Caco-2 (cell line): ENCODE results near the gene FRMD7. TPM values are rescaled to one million over a fixed set of nuclear protein-coding genes. Genes with fewer than 3 reads are reported as not detected.

ENCODE experiments used
- BruUV-seq: library from RNA; stranded (reverse); fragments of 400-500 nt; replicated peaks from 2 replicates; lab custom pipeline; 2021; lab: Mats Ljungman, UMichigan
- CTCF ChIA-PET: fragments of 300-600 bp; sonication (Branson Sonifier 250); formaldehyde crosslinking; loops from one replicate; lab custom pipeline; 2022; ENCODE audit warnings: antibody characterized with exemption; lab: Charles Lee
- POLR2A ChIA-PET: fragments of 300-600 bp; sonication (Branson Sonifier 250); formaldehyde crosslinking; loops from one replicate; lab custom pipeline; 2022; ENCODE audit warnings: antibody characterized with exemption; lab: Charles Lee
- DNase-seq, 2 experiments: peaks; one replicate each; pipeline versions ENCODE4 v3.0.0 to v3.0.0-alpha.2; 2020 to 2022
- H3K27me3 ChIP-seq: replicated peaks from 2 replicates; pipeline ENCODE4 v1.6.0; 2011; ENCODE audit warnings: low read length; ENCODE audit not compliant: control insufficient read depth, insufficient read depth
- H3K36me3 ChIP-seq: 2 replicates; pipeline ENCODE4 v1.5.1; 2011; ENCODE audit warnings: low read length; ENCODE audit not compliant: control insufficient read depth, insufficient read depth
- H3K4me1 ChIP-seq: fragments of 250-450 bp; sonication (Bioruptor Pico); 2 replicates; pipeline ENCODE4 v1.5.1; 2020; ENCODE audit warnings: mild to moderate bottlenecking
- H3K4me3 ChIP-seq: 2 replicates; pipeline ENCODE4 v1.5.1; 2011; ENCODE audit warnings: low read depth, mild to moderate bottlenecking, control low read depth, low read length
- H3K9me3 ChIP-seq: fragments of 250-450 bp; sonication (Bioruptor Pico); 2 replicates; pipeline ENCODE4 v1.5.1; 2020; ENCODE audit warnings: mild to moderate bottlenecking, moderate library complexity
- H3K27ac Mint-ChIP-seq: one replicate; pipeline ENCODE4 v1.8.0; 2022; ENCODE audit warnings: mixed read lengths; ENCODE audit not compliant: unreplicated experiment
- H3K27me3 Mint-ChIP-seq: one replicate; pipeline ENCODE4 v1.8.0; 2022; ENCODE audit warnings: mixed read lengths; ENCODE audit not compliant: insufficient read depth, unreplicated experiment
- H3K36me3 Mint-ChIP-seq: one replicate; pipeline ENCODE4 v1.8.0; 2022; ENCODE audit warnings: mild to moderate bottlenecking, mixed read lengths; ENCODE audit not compliant: insufficient read depth, unreplicated experiment
- H3K4me1 Mint-ChIP-seq: one replicate; pipeline ENCODE4 v1.8.0; 2022; ENCODE audit warnings: low read depth, mixed read lengths; ENCODE audit not compliant: unreplicated experiment
- H3K4me3 Mint-ChIP-seq: one replicate; pipeline ENCODE4 v1.8.0; 2022; ENCODE audit warnings: mild to moderate bottlenecking, moderate library complexity, mixed read lengths; ENCODE audit not compliant: unreplicated experiment
- H3K9me3 Mint-ChIP-seq: one replicate; pipeline ENCODE4 v1.8.0; 2022; ENCODE audit warnings: mixed read lengths; ENCODE audit not compliant: unreplicated experiment
- CTCF ChIP-seq, 2 experiments: fragments of 200-600 bp in 1 of 2; IDR thresholded peaks; 1 replicate in 1 of 2; 2 replicates in 1 of 2; pipeline versions ENCODE4 v1.5.1 to v1.8.0; 2011 to 2022; ENCODE audit warnings: antibody characterized with exemption in 1 of 2, control low read depth in 1 of 2, inconsistent platforms in 1 of 2, low read depth in 1 of 2, low read length in 1 of 2, mild to moderate bottlenecking in 1 of 2, moderate library complexity in 1 of 2; ENCODE audit not compliant: insufficient read depth in 1 of 2, severe bottlenecking in 1 of 2, unreplicated experiment in 1 of 2
- intact Hi-C: fragments of 100-400 bp; cut with micrococcal nuclease; formaldehyde crosslinking; loops from one replicate; pipeline ENCODE4 v1.10.0; 2022; ENCODE audit not compliant: unreplicated experiment
- total RNA-seq: library from RNA; stranded (reverse); gene quantifications from 2 replicates; pipeline ENCODE4 v1.2.3, GENCODE V29; 2022

FRMD7 gene
- total RNA-seq, 1 experiment from 2014 or later, result not detected

- no peaks in the 10 kb centered on the region for H3K36me3 ChIP-seq
- no peak overlapping the region for H3K4me3 Mint-ChIP-seq
- peaks cover 7% of the 10 kb centered on the region for H3K4me1 Mint-ChIP-seq
- no peaks in the 10 kb centered on the region for H3K4me1 ChIP-seq
- no peak overlapping the region for H3K4me3 ChIP-seq
- CTCF ChIA-PET, result no interaction called here
- intact Hi-C loops, result no loop called here
- POLR2A ChIA-PET, result no interaction called here
- no peak overlapping the region for H3K27ac Mint-ChIP-seq
- H3K36me3 Mint-ChIP-seq, result no peaks in the 10 kb centered on the region
- no TSS peak for BruUV-seq
- no peaks in the 10 kb centered on the region for H3K27me3 Mint-ChIP-seq
- H3K9me3 ChIP-seq, result no peaks in the 10 kb centered on the region
- H3K9me3 Mint-ChIP-seq, result no peaks in the 10 kb centered on the region
- no peak for TF ChIP-seq CTCF (IDR thresholded peaks at IDR 0.05; ENCODE audit: insufficient read depth in 1 of 2, low read depth in 1 of 2, low read length in 1 of 2, severe bottlenecking in 1 of 2, unreplicated experiment in 1 of 2)
- no peaks in the 10 kb centered on the region for H3K27me3 ChIP-seq
- DNase-seq, result no peak
Observed at GRCh38 chrX:132043977-132044376, 83.8 kb downstream of the FRMD7 start.

- H3K4me1 ChIP-seq, result no peaks in the 10 kb centered on the region
- Mint-ChIP-seq H3K27me3 (no peaks in the 10 kb centered on the region), H3K36me3 (no peaks in the 10 kb centered on the region), H3K27ac (no peak overlapping the region), H3K9me3 (no peaks in the 10 kb centered on the region), H3K4me1 (peaks cover 7% of the 10 kb centered on the region), H3K4me3 (no peak overlapping the region)
- no peak overlapping the region for H3K4me3 ChIP-seq
- ChIA-PET POLR2A (no interaction called here), CTCF (no interaction called here)
- BruUV-seq, result no TSS peak
- no peaks in the 10 kb centered on the region for H3K27me3 ChIP-seq
- no peaks in the 10 kb centered on the region for H3K36me3 ChIP-seq
- H3K9me3 ChIP-seq, result no peaks in the 10 kb centered on the region
- intact Hi-C loops, result no loop called here
- DNase-seq, result no peak
- TF ChIP-seq CTCF (IDR thresholded peaks at IDR 0.05; ENCODE audit: insufficient read depth in 1 of 2, low read depth in 1 of 2, low read length in 1 of 2, severe bottlenecking in 1 of 2, unreplicated experiment in 1 of 2), result no peak
Observed at GRCh38 chrX:132041015-132041414, 86.8 kb downstream of the FRMD7 start.

- ChIA-PET POLR2A (no interaction called here), CTCF (no interaction called here)
- no peaks in the 10 kb centered on the region for H3K9me3 ChIP-seq
- H3K4me1 Mint-ChIP-seq, result peaks cover 7% of the 10 kb centered on the region
- H3K4me3 ChIP-seq, result no peak overlapping the region
- H3K4me3 Mint-ChIP-seq, result no peak overlapping the region
- BruUV-seq, result no TSS peak
- no peaks in the 10 kb centered on the region for H3K27me3 Mint-ChIP-seq
- no peak overlapping the region for H3K27ac Mint-ChIP-seq
- H3K36me3 ChIP-seq, result no peaks in the 10 kb centered on the region
- H3K4me1 ChIP-seq, result no peaks in the 10 kb centered on the region
- TF ChIP-seq CTCF (IDR thresholded peaks at IDR 0.05; ENCODE audit: insufficient read depth in 1 of 2, low read depth in 1 of 2, low read length in 1 of 2, severe bottlenecking in 1 of 2, unreplicated experiment in 1 of 2), result no peak
- H3K36me3 Mint-ChIP-seq, result no peaks in the 10 kb centered on the region
- H3K9me3 Mint-ChIP-seq, result no peaks in the 10 kb centered on the region
- intact Hi-C loops, result no loop called here
- no peak for DNase-seq
- no peaks in the 10 kb centered on the region for H3K27me3 ChIP-seq
Observed at GRCh38 chrX:132040066-132040465, 87.8 kb downstream of the FRMD7 start.
